PC-3 (cell line): ENCODE results near the gene ACBD7. TPM values are rescaled to one million over a fixed set of nuclear protein-coding genes. Genes with fewer than 3 reads are reported as not detected.

Experiments used
- ATAC-seq: fragments of 200-7000 bp; cut with Tn5 transposase; 2 replicates; pipeline ENCODE4 v1.9.1; 2020; ENCODE audit warnings: mild to moderate bottlenecking, moderate library complexity
- BruUV-seq: library from RNA; stranded (reverse); fragments of 400-500 nt; replicated peaks from 2 replicates; lab custom pipeline; 2021; lab: Mats Ljungman, UMichigan
- CTCF ChIA-PET: fragments of 300-600 bp; sonication (Branson Sonifier 250); formaldehyde crosslinking; loops from one replicate; lab custom pipeline; 2022; ENCODE audit warnings: antibody characterized with exemption; lab: Charles Lee
- POLR2A ChIA-PET: fragments of 300-600 bp; sonication (Branson Sonifier 250); formaldehyde crosslinking; loops from one replicate; lab custom pipeline; 2022; ENCODE audit warnings: antibody characterized with exemption; ENCODE audit not compliant: unreplicated experiment; lab: Charles Lee
- DNase-seq: peaks from one replicate; pipeline ENCODE4 v3.0.0-alpha.2; 2015
- H2AFZ ChIP-seq: fragments of 300-600 bp; sonication (generic); 2 replicates; pipeline ENCODE4 v1.6.0; 2016; ENCODE audit warnings: antibody characterized with exemption, low read length
- H3F3A ChIP-seq: fragments of 300-600 bp; sonication (generic); one replicate; pipeline ENCODE4 v1.6.0; 2017; ENCODE audit warnings: antibody characterized with exemption, low read length, control low read depth, mild to moderate bottlenecking; ENCODE audit not compliant: unreplicated experiment
- H3K27ac ChIP-seq: fragments of 300-600 bp; sonication (generic); 2 replicates; pipeline ENCODE4 v1.5.1; 2016; ENCODE audit warnings: mild to moderate bottlenecking, low read length
- H3K27me3 ChIP-seq: fragments of 300-600 bp; sonication (generic); 2 replicates; pipeline ENCODE4 v1.6.1; 2016; ENCODE audit warnings: low read length, mixed read lengths
- H3K36me3 ChIP-seq: fragments of 300-600 bp; sonication (generic); 2 replicates; pipeline ENCODE4 v1.6.1; 2016; ENCODE audit warnings: low read depth, mixed run types, low read length, mixed read lengths
- H3K4me1 ChIP-seq: fragments of 300-600 bp; sonication (generic); 2 replicates; pipeline ENCODE4 v1.5.1; 2016; ENCODE audit warnings: low read length; ENCODE audit not compliant: insufficient read depth
- H3K4me2 ChIP-seq: fragments of 300-600 bp; sonication (generic); 2 replicates; pipeline ENCODE4 v1.6.0; 2016; ENCODE audit warnings: low read length
- H3K4me3 ChIP-seq: fragments of 300-600 bp; sonication (generic); 2 replicates; pipeline ENCODE4 v1.5.1; 2016; ENCODE audit warnings: mild to moderate bottlenecking, low read length, mixed read lengths
- H3K79me2 ChIP-seq: fragments of 300-600 bp; sonication (generic); 2 replicates; pipeline ENCODE4 v1.6.1; 2017; ENCODE audit warnings: low read length, mixed read lengths
- H3K9ac ChIP-seq: fragments of 300-600 bp; sonication (generic); 2 replicates; pipeline ENCODE4 v1.6.0; 2016; ENCODE audit warnings: mild to moderate bottlenecking, low read length
- H3K9me2 ChIP-seq: fragments of 300-600 bp; sonication (generic); replicated peaks from 2 replicates; pipeline ENCODE4 v1.6.1; 2016; ENCODE audit warnings: mixed run types, low read length, mixed read lengths
- H3K9me3 ChIP-seq: fragments of 300-600 bp; sonication (generic); 2 replicates; pipeline ENCODE4 v1.6.1; 2016; ENCODE audit warnings: low read length, mixed read lengths
- H4K20me1 ChIP-seq: fragments of 300-600 bp; sonication (generic); 2 replicates; pipeline ENCODE4 v1.6.1; 2016; ENCODE audit warnings: low read length, mixed read lengths
- EZH2 ChIP-seq: fragments of 300-600 bp; sonication (generic); IDR thresholded peaks from one replicate; pipeline ENCODE4 v1.6.1; 2017; ENCODE audit warnings: antibody characterized with exemption, mild to moderate bottlenecking, low read length; ENCODE audit not compliant: unreplicated experiment
- EZH2phosphoT487 ChIP-seq: fragments of 300-600 bp; sonication (generic); IDR thresholded peaks from 2 replicates; pipeline ENCODE4 v1.6.1; 2018; ENCODE audit warnings: mild to moderate bottlenecking, antibody characterized with exemption, low read length, borderline replicate concordance
- intact Hi-C: fragments of 100-400 bp; cut with micrococcal nuclease; formaldehyde crosslinking; loops from 2 replicates; pipeline ENCODE4 v1.9.0; 2023
- total RNA-seq: library from RNA; depleted of rRNA; stranded (reverse); fragments of >200 nt; gene quantifications from 2 replicates; pipeline ENCODE4 v1.2.3, GENCODE V29; 2014
- TF ChIP-seq, protein P1 (sequence below): fragments of 300-600 bp; sonication (generic); conservative IDR thresholded peaks from 2 replicates; pipeline ENCODE4 v1.5.1; 2017; ENCODE audit warnings: antibody characterized with exemption, low read depth, mild to moderate bottlenecking, low read length

Gene ACBD7
- total RNA-seq, 1 experiment from 2014 or later: 5.4 TPM

DNA sequence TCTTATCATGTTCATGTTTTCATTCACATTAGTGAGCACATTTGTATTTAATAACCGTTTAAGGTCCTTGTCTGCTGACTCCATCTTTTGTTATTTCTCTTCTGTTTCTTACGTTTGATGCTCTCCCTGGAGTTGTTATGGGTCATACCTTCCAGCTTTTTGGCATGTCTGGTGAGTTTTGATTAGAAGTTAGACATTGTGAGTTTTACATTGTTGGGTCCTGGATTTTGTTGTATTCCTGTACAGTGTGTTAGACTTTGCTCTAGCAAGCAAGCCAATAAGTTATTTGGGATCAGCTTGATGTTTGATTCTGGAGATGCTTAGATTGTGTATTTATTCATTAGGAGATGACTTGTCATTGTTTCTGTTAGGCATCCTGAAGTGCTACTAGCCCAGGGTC is 27.9 kb downstream of the ACBD7 start:
- H3K4me1 ChIP-seq: no peaks in the 10 kb centered on the region
- H3K36me3 ChIP-seq: no peaks in the 10 kb centered on the region
- H3K9me3 ChIP-seq: no peaks in the 10 kb centered on the region
- no peak for DNase-seq
- intact Hi-C loops: no loop called here
- H3F3A ChIP-seq: no peaks in the 10 kb centered on the region
- POLR2A ChIA-PET: no interaction called here
- H3K4me3 ChIP-seq: no peak overlapping the region
- no peak overlapping the region for H3K9ac ChIP-seq
- H3K27ac ChIP-seq: no peak overlapping the region
- no peaks in the 10 kb centered on the region for H4K20me1 ChIP-seq
- H3K9me2 ChIP-seq: no peaks in the 10 kb centered on the region
- H3K4me2 ChIP-seq: no peak overlapping the region
- CTCF ChIA-PET: no interaction called here
- no peaks in the 10 kb centered on the region for H3K27me3 ChIP-seq
- ATAC-seq: no peak
- BruUV-seq: no TSS peak
- no peak overlapping the region for H2AFZ ChIP-seq
- TF ChIP-seq EZH2 (no peak), EZH2phosphoT487 (no peak)
- TF ChIP-seq, protein P1, sequence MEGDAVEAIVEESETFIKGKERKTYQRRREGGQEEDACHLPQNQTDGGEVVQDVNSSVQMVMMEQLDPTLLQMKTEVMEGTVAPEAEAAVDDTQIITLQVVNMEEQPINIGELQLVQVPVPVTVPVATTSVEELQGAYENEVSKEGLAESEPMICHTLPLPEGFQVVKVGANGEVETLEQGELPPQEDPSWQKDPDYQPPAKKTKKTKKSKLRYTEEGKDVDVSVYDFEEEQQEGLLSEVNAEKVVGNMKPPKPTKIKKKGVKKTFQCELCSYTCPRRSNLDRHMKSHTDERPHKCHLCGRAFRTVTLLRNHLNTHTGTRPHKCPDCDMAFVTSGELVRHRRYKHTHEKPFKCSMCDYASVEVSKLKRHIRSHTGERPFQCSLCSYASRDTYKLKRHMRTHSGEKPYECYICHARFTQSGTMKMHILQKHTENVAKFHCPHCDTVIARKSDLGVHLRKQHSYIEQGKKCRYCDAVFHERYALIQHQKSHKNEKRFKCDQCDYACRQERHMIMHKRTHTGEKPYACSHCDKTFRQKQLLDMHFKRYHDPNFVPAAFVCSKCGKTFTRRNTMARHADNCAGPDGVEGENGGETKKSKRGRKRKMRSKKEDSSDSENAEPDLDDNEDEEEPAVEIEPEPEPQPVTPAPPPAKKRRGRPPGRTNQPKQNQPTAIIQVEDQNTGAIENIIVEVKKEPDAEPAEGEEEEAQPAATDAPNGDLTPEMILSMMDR: no peak
- H3K79me2 ChIP-seq: no peaks in the 10 kb centered on the region

DNA sequence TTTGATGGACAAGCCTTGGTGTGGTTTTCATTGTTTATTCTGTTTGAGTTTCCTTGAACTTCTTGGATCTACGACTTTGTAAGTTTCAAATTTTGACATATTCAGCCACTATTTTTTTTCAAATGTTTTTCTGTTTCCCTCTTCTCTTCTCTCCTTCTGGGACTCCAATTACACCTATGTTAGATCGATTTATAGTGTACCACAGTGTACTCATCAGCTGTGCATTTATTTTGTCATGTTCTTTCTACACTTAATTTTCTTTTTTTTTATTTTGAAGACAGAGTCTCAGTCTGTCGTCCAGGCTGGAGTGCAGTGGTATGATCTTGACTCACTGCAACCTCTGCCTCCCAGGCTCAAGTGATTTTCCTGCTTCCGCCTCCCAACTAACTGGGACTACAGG is 28.7 kb downstream of the ACBD7 start:
- DNase-seq (no peak), ATAC-seq (no peak)
- Histone ChIP-seq H4K20me1 (no peaks in the 10 kb centered on the region), H3K27ac (no peak overlapping the region), H2AFZ (no peak overlapping the region), H3K4me1 (no peaks in the 10 kb centered on the region), H3K79me2 (no peaks in the 10 kb centered on the region), H3K36me3 (no peaks in the 10 kb centered on the region), H3K9me2 (no peaks in the 10 kb centered on the region), H3K27me3 (no peaks in the 10 kb centered on the region), H3K4me3 (no peak overlapping the region), H3K4me2 (no peak overlapping the region), H3K9me3 (no peaks in the 10 kb centered on the region), H3F3A (no peaks in the 10 kb centered on the region), H3K9ac (no peak overlapping the region)
- BruUV-seq: no TSS peak
- CTCF ChIA-PET: no interaction called here
- POLR2A ChIA-PET: no interaction called here
- intact Hi-C loops: no loop called here
- TF ChIP-seq, protein P1: no peak
- TF ChIP-seq EZH2: no peak
- no peak for TF ChIP-seq EZH2phosphoT487

DNA sequence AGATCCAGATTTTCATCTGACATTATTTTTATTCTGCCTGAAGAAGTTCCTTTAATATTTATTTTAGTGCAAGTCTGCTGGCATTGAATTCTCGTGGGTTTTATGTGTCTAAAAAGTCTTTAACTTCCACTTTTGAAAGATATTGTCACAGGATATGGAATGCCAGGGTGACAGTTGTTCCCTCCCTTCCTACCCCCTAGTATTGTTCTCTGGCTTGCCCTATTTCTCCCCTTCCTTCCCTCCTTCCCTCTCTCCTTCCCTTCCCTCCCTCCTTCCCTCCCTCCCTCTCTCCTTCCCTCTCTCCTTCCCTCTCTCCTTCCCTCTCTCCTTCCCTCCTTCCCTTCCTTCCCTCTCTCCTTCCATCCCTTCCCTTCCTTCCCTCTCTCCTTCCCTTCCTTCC is 29.9 kb downstream of the ACBD7 start:
- Histone ChIP-seq H2AFZ (no peak overlapping the region), H4K20me1 (no peaks in the 10 kb centered on the region), H3K4me2 (no peak overlapping the region), H3K9ac (no peak overlapping the region), H3F3A (no peaks in the 10 kb centered on the region), H3K9me3 (no peaks in the 10 kb centered on the region), H3K4me3 (no peak overlapping the region), H3K9me2 (no peaks in the 10 kb centered on the region), H3K27me3 (no peaks in the 10 kb centered on the region), H3K79me2 (no peaks in the 10 kb centered on the region), H3K4me1 (no peaks in the 10 kb centered on the region), H3K27ac (no peak overlapping the region), H3K36me3 (no peaks in the 10 kb centered on the region)
- no peak for ATAC-seq
- CTCF ChIA-PET: no interaction called here
- POLR2A ChIA-PET: no interaction called here
- no peak for DNase-seq
- no TSS peak for BruUV-seq
- intact Hi-C loops: no loop called here
- TF ChIP-seq, protein P1: no peak
- TF ChIP-seq EZH2 (no peak), EZH2phosphoT487 (no peak)
